Left colon (tissue), 2 donors: ENCODE results near the gene RRN3. TPM values are rescaled to one million over a fixed set of nuclear protein-coding genes. Genes with fewer than 3 reads are reported as not detected.
"Not testable (repeated sequence)": the region's sequence is repeated elsewhere in the genome, so short reads cannot be mapped to it uniquely, and the experiment has no call there.

Experiments used
- ATAC-seq: fragments of 200-7000 bp; cut with Tn5 transposase; one replicate; pipeline ENCODE4 v1.9.1; 2020; ENCODE audit warnings: mild to moderate bottlenecking, moderate library complexity
- DNase-seq, 2 donors: peaks; one replicate each; pipeline ENCODE4 v3.0.0-alpha.2; 2020
- intact Hi-C, 2 donors: fragments of 100-400 bp; cut with DNase I in 1 of 2; cut with micrococcal nuclease in 1 of 2; formaldehyde crosslinking; loops; one replicate each; pipeline versions ENCODE4 v1.11.2 to v1.14.0; 2022; cut with DNase I, micrococcal nuclease
- long read RNA-seq: library from polyadenylated mRNA; unstranded; transcript quantifications from one replicate; pipeline ENCODE4 v2.0.0, GENCODE V29; 2021
- total RNA-seq, 2 donors: library from RNA; stranded (reverse); fragmentation: NEBNext Ultra II Directional; extraction: Animal tissue kit (Norgen Biotek cat#: 25700); gene quantifications; one replicate each; pipeline ENCODE4 v1.2.1, GENCODE V29; 2021
- donor health status: DM: no; HTN: no; CAD: no.
- donor health status: DM: yes; HTN: yes; CAD: no.

Gene RRN3
- total RNA-seq: 10 to 100 TPM; 25.7 to 26.9 TPM
- long read RNA-seq, transcript RRN3-201 (18 exons, 3,762 nt): major isoform, 38 of 44 reads
- long read RNA-seq, partial matches to known transcripts: 3 of 44 reads
- long read RNA-seq, other reads (novel, unspliced or antisense): 3 of 44 reads

GRCh38 chr16:15093955-15094827 lies at the start of gene RRN3:
TSS of gene RRN3 (minus strand) at chr16:15094272. CDS start at chr16:15094233, 39 bp downstream.
- intact Hi-C loops: not testable (repeated sequence)
- ATAC-seq (peak; percentile 97), DNase-seq (peak; percentile 94)

GRCh38 chr16:15143601-15144091 lies 49.6 kb upstream of the RRN3 start:
- not testable (repeated sequence) for DNase-seq, ATAC-seq

GRCh38 chr16:15142891-15143600 lies 49.0 kb upstream of the RRN3 start:
- DNase-seq, intact Hi-C loops, ATAC-seq: not testable (repeated sequence)

More at GRCh38 chr16:15143601-15144091, 49.6 kb upstream of the RRN3 start:
- intact Hi-C loops: not testable (repeated sequence)

- ATAC-seq, intact Hi-C loops: not testable (repeated sequence)
These were observed 48.2 kb upstream of the RRN3 start for GRCh38 chr16:15142107-15142890.

GRCh38 chr16:15141586-15141985 lies 47.5 kb upstream of the RRN3 start:
- intact Hi-C loops: no loop called here
- no peak for DNase-seq
- ATAC-seq: no peak

More at GRCh38 chr16:15142107-15142890, 48.2 kb upstream of the RRN3 start:
- DNase-seq: not testable (repeated sequence)

- intact Hi-C loops: not testable (repeated sequence)
- DNase-seq (peak in 1 of 2 donors; percentile 50), ATAC-seq (peak; percentile 79)
These were observed 46.6 kb upstream of the RRN3 start for GRCh38 chr16:15140444-15141365.

- ATAC-seq, intact Hi-C loops: not testable (repeated sequence)
- DNase-seq: peak in 1 of 2 donors; percentile 10
These were observed 43.4 kb upstream of the RRN3 start for GRCh38 chr16:15137514-15137913.

GRCh38 chr16:15135483-15136360 lies 41.6 kb upstream of the RRN3 start:
- intact Hi-C loops: not testable (repeated sequence)
- ATAC-seq: peak; percentile 87
- DNase-seq: peak in 1 of 2 donors; percentile 30

- ATAC-seq: peak; percentile 4
- intact Hi-C loops, DNase-seq: not testable (repeated sequence)
These were observed 40.8 kb upstream of the RRN3 start for GRCh38 chr16:15134752-15135482.

GRCh38 chr16:15133554-15133953 lies 39.5 kb upstream of the RRN3 start:
- ATAC-seq, DNase-seq, intact Hi-C loops: not testable (repeated sequence)

- ATAC-seq, DNase-seq, intact Hi-C loops: not testable (repeated sequence)
These were observed 38.8 kb upstream of the RRN3 start for GRCh38 chr16:15132719-15133428.

- ATAC-seq, DNase-seq, intact Hi-C loops: not testable (repeated sequence)
These were observed 37.0 kb upstream of the RRN3 start for GRCh38 chr16:15130943-15131700.

- ATAC-seq, DNase-seq, intact Hi-C loops: not testable (repeated sequence)
These were observed 36.3 kb upstream of the RRN3 start for GRCh38 chr16:15130256-15130932.
